Fibroblast of lung (primary cell): Measurements from ENCODE around the gene PODN.

Source experiments
- EZH2 ChIP-seq: IDR thresholded peaks from 2 replicates; pipeline ENCODE4 v1.5.1; 2012; ENCODE audit warnings: low read length, control low read depth, mild to moderate bottlenecking; ENCODE audit errors: missing control alignments
- TF ChIP-seq, protein P1 (sequence below), 2 donors: IDR thresholded peaks in 1 of 2; conservative IDR thresholded peaks in 1 of 2; 1 replicate in 1 of 2; 2 replicates in 1 of 2; pipeline ENCODE4 v1.5.1; 2011 to 2012; ENCODE audit warnings: low read length in 2 of 2, control low read depth in 1 of 2, inconsistent platforms in 1 of 2, low read depth in 1 of 2, mild to moderate bottlenecking in 1 of 2

- TF ChIP-seq, protein P1, sequence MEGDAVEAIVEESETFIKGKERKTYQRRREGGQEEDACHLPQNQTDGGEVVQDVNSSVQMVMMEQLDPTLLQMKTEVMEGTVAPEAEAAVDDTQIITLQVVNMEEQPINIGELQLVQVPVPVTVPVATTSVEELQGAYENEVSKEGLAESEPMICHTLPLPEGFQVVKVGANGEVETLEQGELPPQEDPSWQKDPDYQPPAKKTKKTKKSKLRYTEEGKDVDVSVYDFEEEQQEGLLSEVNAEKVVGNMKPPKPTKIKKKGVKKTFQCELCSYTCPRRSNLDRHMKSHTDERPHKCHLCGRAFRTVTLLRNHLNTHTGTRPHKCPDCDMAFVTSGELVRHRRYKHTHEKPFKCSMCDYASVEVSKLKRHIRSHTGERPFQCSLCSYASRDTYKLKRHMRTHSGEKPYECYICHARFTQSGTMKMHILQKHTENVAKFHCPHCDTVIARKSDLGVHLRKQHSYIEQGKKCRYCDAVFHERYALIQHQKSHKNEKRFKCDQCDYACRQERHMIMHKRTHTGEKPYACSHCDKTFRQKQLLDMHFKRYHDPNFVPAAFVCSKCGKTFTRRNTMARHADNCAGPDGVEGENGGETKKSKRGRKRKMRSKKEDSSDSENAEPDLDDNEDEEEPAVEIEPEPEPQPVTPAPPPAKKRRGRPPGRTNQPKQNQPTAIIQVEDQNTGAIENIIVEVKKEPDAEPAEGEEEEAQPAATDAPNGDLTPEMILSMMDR (conservative IDR thresholded peaks at IDR 0.05 in 1 of 2, IDR thresholded peaks at IDR 0.05 in 1 of 2; ENCODE audit: low read depth in 1 of 2, low read length in 2 of 2), result no peak
- no peak for TF ChIP-seq EZH2
These were observed 20.9 kb downstream of the PODN start for GRCh38 chr1:53082826-53083455.
